ENCODE results near the gene PCK1. TPM values are rescaled to one million over a fixed set of nuclear protein-coding genes. Genes with fewer than 3 reads are reported as not detected.

The PCK1 gene
- total RNA-seq, 1 experiment from 2014 or later = not detected

DNA sequence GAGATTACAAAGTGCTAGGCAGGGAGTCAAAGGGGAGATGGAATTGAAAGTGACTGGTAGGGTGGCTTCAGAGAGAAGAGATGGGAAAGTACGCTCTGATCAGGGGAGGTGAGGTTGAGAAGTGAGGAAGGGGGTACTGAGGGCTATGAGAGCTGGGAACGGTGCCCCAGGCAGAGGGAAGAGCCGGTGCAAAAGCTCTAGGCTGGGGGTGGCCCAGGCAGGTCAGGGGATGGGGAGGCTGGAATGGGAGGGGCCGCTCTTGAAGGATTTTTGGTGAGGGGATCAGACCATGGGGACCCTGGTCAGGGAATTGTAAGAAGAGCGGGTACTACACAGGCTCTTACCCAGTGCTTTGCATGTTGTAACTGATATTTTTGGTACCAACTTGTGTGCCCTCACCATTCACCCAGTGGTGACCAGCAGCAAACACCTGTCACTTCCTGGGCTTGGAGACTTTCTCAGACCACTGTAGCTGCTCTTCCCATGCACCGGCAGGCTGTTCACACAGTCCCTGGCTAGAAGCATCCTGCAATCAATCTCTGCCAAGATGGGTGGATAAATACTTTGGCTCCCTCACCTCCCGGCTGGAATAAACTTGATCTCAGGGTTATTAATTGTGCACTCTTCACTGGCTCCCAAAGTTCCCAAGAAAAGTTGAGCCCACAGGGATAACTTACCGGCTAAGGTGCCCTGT lies 24.0 kb downstream of the PCK1 start:
- Histone ChIP-seq H2BK5ac (ENCODE audit: insufficient read length, low read length) (no peak overlapping the region), H2BK12ac (ENCODE audit: insufficient read length, low read depth, low read length) (no peak overlapping the region), H4K8ac (replicated peaks; ENCODE audit: insufficient read length, low read depth, low read length) (no peak overlapping the region), H2BK15ac (ENCODE audit: low read depth, low read length) (no peak overlapping the region), H3K23me2 (ENCODE audit: insufficient read length, low read depth, low read length, poor library complexity, severe bottlenecking) (no peaks in the 10 kb centered on the region), H2AK5ac (ENCODE audit: insufficient read length, low read length) (no peak overlapping the region), H3K79me1 (ENCODE audit: insufficient read depth, low read depth, low read length, poor library complexity, severe bottlenecking) (no peaks in the 10 kb centered on the region), H3K27ac (ENCODE audit: insufficient read length, low read depth, low read length) (no peak overlapping the region), H2BK120ac (ENCODE audit: low read depth, low read length, poor library complexity, severe bottlenecking) (no peak overlapping the region), H3K79me2 (ENCODE audit: insufficient read depth, low read length) (no peaks in the 10 kb centered on the region), H3K18ac (ENCODE audit: insufficient read length, low read depth, low read length) (no peak overlapping the region), H3K9ac (ENCODE audit: extremely low read depth, insufficient read length, low read length) (no peak overlapping the region), H3K9me3 (ENCODE audit: control insufficient read depth, low read depth, low read length) (no peaks in the 10 kb centered on the region), H2BK20ac (ENCODE audit: low read depth, low read length, poor library complexity, severe bottlenecking) (no peak overlapping the region), H3K14ac (ENCODE audit: insufficient read depth, low read length) (no peak overlapping the region), H2AFZ (ENCODE audit: low read length) (no peak overlapping the region), H3K4me2 (ENCODE audit: insufficient read depth, insufficient read length, low read length) (no peak overlapping the region), H3K4me1 (ENCODE audit: insufficient read depth, low read length) (no peaks in the 10 kb centered on the region), H3T11ph (ENCODE audit: low read length) (no peak overlapping the region), H4K91ac (ENCODE audit: insufficient read length, low read depth, low read length) (no peak overlapping the region), H3K56ac (ENCODE audit: insufficient read length, low read depth, low read length) (no peak overlapping the region), H3K27me3 (ENCODE audit: insufficient read depth, low read length) (no peaks in the 10 kb centered on the region), H3K4ac (ENCODE audit: low read depth, low read length) (no peak overlapping the region), H4K5ac (ENCODE audit: insufficient read length, low read depth, low read length) (no peak overlapping the region), H3K23ac (ENCODE audit: insufficient read length, low read depth, low read length) (no peak overlapping the region), H4K20me1 (ENCODE audit: control insufficient read depth, insufficient read depth, insufficient read length) (no peaks in the 10 kb centered on the region)
- no CpG with 5 or more reads among the region's 8 CpGs for WGBS (ENCODE audit: extremely low coverage, insufficient read length, low lambda C conversion rate)
- TF ChIP-seq, protein P1, sequence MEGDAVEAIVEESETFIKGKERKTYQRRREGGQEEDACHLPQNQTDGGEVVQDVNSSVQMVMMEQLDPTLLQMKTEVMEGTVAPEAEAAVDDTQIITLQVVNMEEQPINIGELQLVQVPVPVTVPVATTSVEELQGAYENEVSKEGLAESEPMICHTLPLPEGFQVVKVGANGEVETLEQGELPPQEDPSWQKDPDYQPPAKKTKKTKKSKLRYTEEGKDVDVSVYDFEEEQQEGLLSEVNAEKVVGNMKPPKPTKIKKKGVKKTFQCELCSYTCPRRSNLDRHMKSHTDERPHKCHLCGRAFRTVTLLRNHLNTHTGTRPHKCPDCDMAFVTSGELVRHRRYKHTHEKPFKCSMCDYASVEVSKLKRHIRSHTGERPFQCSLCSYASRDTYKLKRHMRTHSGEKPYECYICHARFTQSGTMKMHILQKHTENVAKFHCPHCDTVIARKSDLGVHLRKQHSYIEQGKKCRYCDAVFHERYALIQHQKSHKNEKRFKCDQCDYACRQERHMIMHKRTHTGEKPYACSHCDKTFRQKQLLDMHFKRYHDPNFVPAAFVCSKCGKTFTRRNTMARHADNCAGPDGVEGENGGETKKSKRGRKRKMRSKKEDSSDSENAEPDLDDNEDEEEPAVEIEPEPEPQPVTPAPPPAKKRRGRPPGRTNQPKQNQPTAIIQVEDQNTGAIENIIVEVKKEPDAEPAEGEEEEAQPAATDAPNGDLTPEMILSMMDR (conservative IDR thresholded peaks at IDR 0.05) = no peak
- Mint-ChIP-seq H3K4me1 (peaks cover 10 to 38% of the 10 kb centered on the region in 2 experiments), H3K4me3 (no peak overlapping the region), H3K9me3 (peaks cover 0 to 9% of the 10 kb centered on the region in 2 experiments; a peak in 3 of 5 replicates), H3K27ac (no peak overlapping the region), H3K36me3 (ENCODE audit: insufficient read depth in 1 of 3, low read depth in 3 of 3) (no peaks in the 10 kb centered on the region), H3K27me3 (ENCODE audit: low read depth) (peaks cover 15% of the 10 kb centered on the region)
- DNase-seq = no peak

Data from H9 (cell line).